IMR-90 (cell line): ENCODE measurements around the gene CACNB2. TPM values are rescaled to one million over a fixed set of nuclear protein-coding genes. Genes with fewer than 3 reads are reported as not detected.

Experiments
- ATAC-seq: fragments of 200-7000 bp; cut with Tn5 transposase; 2 replicates; pipeline ENCODE4 v1.9.1; 2020; ENCODE audit warnings: low read depth, mild to moderate bottlenecking, moderate library complexity
- BruUV-seq: library from RNA; stranded (reverse); fragments of 400-500 nt; replicated peaks from 2 replicates; lab custom pipeline; 2021; lab: Mats Ljungman, UMichigan
- CTCF ChIA-PET: fragments of 300-600 bp; formaldehyde crosslinking; extraction: SDS; loops from one replicate; lab custom pipeline; 2021; ENCODE audit warnings: antibody characterized with exemption; lab: Yijun Ruan, JAX
- POLR2A ChIA-PET: fragments of 300-600 bp; sonication (Branson Sonifier 250); formaldehyde crosslinking; loops from one replicate; lab custom pipeline; 2022; ENCODE audit warnings: antibody characterized with exemption; ENCODE audit not compliant: unreplicated experiment; lab: Charles Lee
- DNase-seq: peaks from one replicate; pipeline ENCODE4 v3.0.0; 2013
- H2AFZ ChIP-seq: replicated peaks from 2 replicates; pipeline ENCODE3; 2013; ENCODE audit warnings: low read length, mild to moderate bottlenecking; ENCODE audit not compliant: poor library complexity
- H2AK5ac ChIP-seq: 2 replicates; pipeline ENCODE4 v1.6.1; 2013; ENCODE audit warnings: low read depth, low read length, inconsistent platforms
- H2AK9ac ChIP-seq: replicated peaks from 2 replicates; pipeline ENCODE3; 2013; ENCODE audit warnings: mild to moderate bottlenecking, low read depth, low read length, moderate library complexity; ENCODE audit not compliant: poor library complexity
- H2BK120ac ChIP-seq: 2 replicates; pipeline ENCODE4 v1.6.1; 2013; ENCODE audit warnings: low read depth, low read length, inconsistent platforms
- H2BK15ac ChIP-seq: 3 replicates; pipeline ENCODE4 v1.6.1; 2013; ENCODE audit warnings: low read depth, low read length, inconsistent platforms
- H2BK20ac ChIP-seq: 2 replicates; pipeline ENCODE4 v1.6.1; 2013; ENCODE audit warnings: low read depth, mild to moderate bottlenecking, inconsistent platforms, low read length, moderate library complexity
- H2BK5ac ChIP-seq: 2 replicates; pipeline ENCODE4 v1.6.1; 2013; ENCODE audit warnings: mild to moderate bottlenecking, low read depth, low read length, inconsistent platforms; ENCODE audit not compliant: poor library complexity, severe bottlenecking
- H3K14ac ChIP-seq: replicated peaks from 2 replicates; pipeline ENCODE4 v1.6.1; 2013; ENCODE audit warnings: low read depth, low read length, inconsistent platforms
- H3K18ac ChIP-seq: 2 replicates; pipeline ENCODE4 v1.6.1; 2013; ENCODE audit warnings: low read depth, low read length, control low read depth
- H3K23ac ChIP-seq: 2 replicates; pipeline ENCODE4 v1.6.1; 2013; ENCODE audit warnings: low read depth, low read length, inconsistent platforms
- H3K27ac ChIP-seq: 2 replicates; pipeline ENCODE4 v1.5.1; 2013; ENCODE audit warnings: mild to moderate bottlenecking, control low read depth, low read length; ENCODE audit not compliant: insufficient read depth
- H3K27me3 ChIP-seq: 2 replicates; pipeline ENCODE4 v1.6.1; 2013; ENCODE audit warnings: low read length; ENCODE audit not compliant: control insufficient read depth, insufficient read depth
- H3K36me3 ChIP-seq: 2 replicates; pipeline ENCODE4 v1.6.1; 2013; ENCODE audit warnings: low read length, mixed read lengths; ENCODE audit not compliant: control insufficient read depth, insufficient read depth
- H3K4ac ChIP-seq: 2 replicates; pipeline ENCODE4 v1.6.1; 2013; ENCODE audit warnings: low read depth, low read length, inconsistent platforms
- H3K4me1 ChIP-seq: 2 replicates; pipeline ENCODE4 v1.6.1; 2013; ENCODE audit warnings: low read length, mixed read lengths; ENCODE audit not compliant: control insufficient read depth, insufficient read depth
- H3K4me2 ChIP-seq: 2 replicates; pipeline ENCODE4 v1.6.1; 2013; ENCODE audit warnings: low read depth, mild to moderate bottlenecking, control low read depth, low read length, moderate library complexity
- H3K4me3 ChIP-seq: 2 replicates; pipeline ENCODE4 v1.5.1; 2013; ENCODE audit warnings: low read depth, mild to moderate bottlenecking, control low read depth, low read length, moderate library complexity; ENCODE audit not compliant: insufficient read depth
- H3K56ac ChIP-seq: 2 replicates; pipeline ENCODE4 v1.6.1; 2013; ENCODE audit warnings: low read length, inconsistent platforms; ENCODE audit not compliant: insufficient read depth; ENCODE audit errors: extremely low read depth
- H3K79me1 ChIP-seq, 2 experiments: 2 replicates each; pipeline ENCODE4 v1.6.1; 2013; ENCODE audit warnings: low read length in 2 of 2, inconsistent platforms in 1 of 2, low read depth in 1 of 2
- H3K9ac ChIP-seq: 2 replicates; pipeline ENCODE4 v1.6.1; 2013; ENCODE audit warnings: low read depth, low read length, control low read depth
- H3K9me1 ChIP-seq: 2 replicates; pipeline ENCODE4 v1.6.1; 2013; ENCODE audit warnings: low read length, inconsistent platforms; ENCODE audit not compliant: insufficient read depth
- H3K9me3 ChIP-seq: 2 replicates; pipeline ENCODE4 v1.6.1; 2013; ENCODE audit warnings: low read length; ENCODE audit not compliant: control insufficient read depth, insufficient read depth
- H4K20me1 ChIP-seq: 2 replicates; pipeline ENCODE4 v1.6.1; 2013; ENCODE audit warnings: low read length, inconsistent platforms; ENCODE audit not compliant: insufficient read depth
- H4K5ac ChIP-seq: 2 replicates; pipeline ENCODE4 v1.6.1; 2013; ENCODE audit warnings: mild to moderate bottlenecking, low read depth, low read length, control low read depth
- H4K8ac ChIP-seq, 2 experiments: 2 replicates each; pipeline ENCODE4 v1.6.1; 2013; ENCODE audit warnings: low read depth in 2 of 2, low read length in 2 of 2, control low read depth in 1 of 2, inconsistent platforms in 1 of 2
- H4K91ac ChIP-seq: 2 replicates; pipeline ENCODE4 v1.6.1; 2013; ENCODE audit warnings: low read depth, low read length, inconsistent platforms; ENCODE audit not compliant: insufficient read depth
- CEBPB ChIP-seq: IDR thresholded peaks from 2 replicates; pipeline ENCODE4 v1.6.1; 2012; ENCODE audit warnings: low read depth, low read length, improper control_type of control experiment
- FOS ChIP-seq: fragments of 150-350 bp; IDR thresholded peaks from 2 replicates; pipeline ENCODE4 v1.6.1; 2016; ENCODE audit warnings: low read depth, low read length
- MXI1 ChIP-seq: IDR thresholded peaks from 2 replicates; pipeline ENCODE4 v1.6.1; 2012; ENCODE audit warnings: low read depth, mild to moderate bottlenecking, low read length, moderate library complexity, borderline replicate concordance
- RCOR1 ChIP-seq: IDR thresholded peaks from 2 replicates; pipeline ENCODE4 v1.6.1; 2012; ENCODE audit warnings: mild to moderate bottlenecking, low read length, improper control_type of control experiment; ENCODE audit not compliant: insufficient replicate concordance
- WGBS, 2 experiments: methylation state at CpG; one replicate each; pipeline versions ENCODE4 v1.1.5 to v1.1.7; 2013; ENCODE audit warnings: missing lambda C conversion rate in 2 of 2; ENCODE audit not compliant: insufficient read length in 1 of 2; ENCODE audit errors: extremely low coverage in 2 of 2; 5-methylcytosine and 5-hydroxymethylcytosine counted together
- dilution Hi-C: fragments of 300-500 bp; cut with HindIII; formaldehyde crosslinking; loops from one replicate; pipeline ENCODE4 v1.14.3; 2018; ENCODE audit warnings: low sequenced_read_pairs; ENCODE audit not compliant: unreplicated experiment
- in situ Hi-C: fragments of 300-500 bp; cut with MboI; formaldehyde crosslinking; loops from 3 replicates; pipeline ENCODE4 v1.14.3; 2019; ENCODE audit warnings: low sequenced_read_pairs, inconsistent platforms, mixed read lengths
- intact Hi-C: fragments of 100-400 bp; cut with micrococcal nuclease; formaldehyde crosslinking; loops from 2 replicates; pipeline ENCODE4 v1.10.0; 2022
- polyA plus RNA-seq, 3 experiments: library from polyadenylated mRNA; depleted of rRNA; stranded (reverse); fragments of >200 nt; gene quantifications; 2 replicates each; pipeline ENCODE4 v1.2.3, GENCODE V29; 2012; ENCODE audit warnings: low replicate concordance in 1 of 3
- total RNA-seq: library from RNA; depleted of rRNA; stranded (reverse); fragments of >200 nt; gene quantifications from 2 replicates; pipeline ENCODE4 v1.2.3, GENCODE V29; 2012

CACNB2 gene
- total and polyA plus RNA-seq, 2 of the 4 experiments (the other 2 are of a cell fraction), result 0.36 TPM

DNA sequence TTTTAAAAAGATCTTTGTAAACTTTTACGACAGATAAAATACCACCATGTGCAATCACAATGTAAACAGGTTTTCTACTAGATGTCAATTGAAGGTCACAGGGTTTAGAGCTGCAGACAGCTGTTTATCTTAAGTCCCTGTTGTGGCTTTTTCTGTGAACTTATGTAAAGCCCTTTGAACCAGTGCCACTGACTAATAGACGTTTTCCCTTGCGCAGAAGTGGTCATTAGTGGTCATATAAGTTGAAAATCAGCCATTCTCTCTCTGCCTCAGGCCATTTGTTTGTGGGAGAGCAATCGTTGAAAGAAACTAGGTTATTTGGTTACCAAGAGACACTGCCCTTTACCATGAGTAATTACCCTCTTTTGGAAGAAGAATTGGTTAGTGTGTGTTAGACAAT lies 23.9 kb downstream of the CACNB2 start:
- Histone ChIP-seq H3K4me1 (peaks cover 12% of the 10 kb centered on the region), H3K56ac (no peak overlapping the region), H2BK5ac (peak overlapping the region; percentile 71), H2BK20ac (no peak overlapping the region), H4K8ac (no peak overlapping the region), H2BK15ac (no peak overlapping the region; the same call in 2 of the 3 replicates), H3K79me1 (no peaks in the 10 kb centered on the region), H4K5ac (peak overlapping the region; percentile 25; the same call in 1 of the 2 replicates), H2AK9ac (no peak overlapping the region), H3K23ac (no peak overlapping the region), H2BK120ac (0 out of 2 replicates have a peak overlapping the region, but pooled peaks have one; percentile 1), H3K36me3 (no peaks in the 10 kb centered on the region; the same call in 1 of the 2 replicates), H4K91ac (no peak overlapping the region), H3K14ac (no peak overlapping the region), H3K4ac (no peak overlapping the region; the same call in 1 of the 2 replicates), H3K18ac (peak overlapping the region; percentile 82; the same call in 1 of the 2 replicates), H2AFZ (no peak overlapping the region), H3K4me3 (no peak overlapping the region), H3K27me3 (no peaks in the 10 kb centered on the region), H3K9me3 (no peaks in the 10 kb centered on the region), H3K9me1 (peaks cover 8% of the 10 kb centered on the region), H3K27ac (no peak overlapping the region), H3K9ac (no peak overlapping the region), H2AK5ac (no peak overlapping the region), H4K20me1 (peaks cover 13% of the 10 kb centered on the region), H3K4me2 (peak overlapping the region; percentile 86)
- intact Hi-C loops (no loop called here), dilution Hi-C loops (no loop called here), in situ Hi-C loops (no loop called here)
- DNase-seq (peak; percentile 91), ATAC-seq (peak; percentile 33)
- POLR2A ChIA-PET, result no interaction called here
- TF ChIP-seq RCOR1, result peak; percentile 51
- peak; percentile 41; the same call in 1 of the 2 replicates for TF ChIP-seq CEBPB
- TF ChIP-seq MXI1, result no peak
- peak; percentile 26; the same call in 1 of the 2 replicates for TF ChIP-seq FOS
- CTCF ChIA-PET, result no interaction called here
- no CpG with 5 or more reads among the region's 4 CpGs for WGBS, 2 experiments
- BruUV-seq, result no TSS peak
